Endodermal cell (in vitro differentiated cells): ENCODE data around the gene FBXO22. TPM values are rescaled to one million over a fixed set of nuclear protein-coding genes. Genes with fewer than 3 reads are reported as not detected.
A peak's percentile ranks its signal among the peaks of the same experiment; 100 is the strongest.
"Not testable (repeated sequence)": the region's sequence is repeated elsewhere in the genome, so short reads cannot be mapped to it uniquely, and the experiment has no call there.

Experiments used
- DNase-seq: peaks from one replicate; pipeline ENCODE4 v3.0.0-alpha.2; 2017
- H3K27ac ChIP-seq: 2 replicates; pipeline ENCODE4 v1.5.1; 2013; ENCODE audit warnings: mild to moderate bottlenecking, low read depth, low read length, moderate library complexity
- H3K27me3 ChIP-seq: 2 replicates; pipeline ENCODE4 v1.6.1; 2013; ENCODE audit warnings: mild to moderate bottlenecking, low read length, moderate library complexity; ENCODE audit not compliant: insufficient read depth, control insufficient read depth, poor library complexity, severe bottlenecking
- H3K36me3 ChIP-seq: 2 replicates; pipeline ENCODE4 v1.7.0; 2013; ENCODE audit warnings: mild to moderate bottlenecking, low read length, moderate library complexity; ENCODE audit not compliant: control insufficient read depth, insufficient read depth
- H3K4me1 ChIP-seq: one replicate; pipeline ENCODE4 v1.7.0; 2013; ENCODE audit warnings: low read length; ENCODE audit not compliant: control insufficient read depth, insufficient read depth
- H3K4me3 ChIP-seq: 2 replicates; pipeline ENCODE4 v1.5.1; 2013; ENCODE audit warnings: mild to moderate bottlenecking, low read length, moderate library complexity
- H3K9ac ChIP-seq: 2 replicates; pipeline ENCODE4 v1.6.1; 2013; ENCODE audit warnings: mild to moderate bottlenecking, low read length, moderate library complexity; ENCODE audit not compliant: poor library complexity, severe bottlenecking; ENCODE audit errors: extremely low read depth
- H3K9me3 ChIP-seq: 2 replicates; pipeline ENCODE4 v1.6.1; 2013; ENCODE audit warnings: mild to moderate bottlenecking, low read length, moderate library complexity; ENCODE audit not compliant: control insufficient read depth
- H3K27ac Mint-ChIP-seq: 2 replicates; pipeline ENCODE4 v1.8.0; 2020; ENCODE audit warnings: mixed read lengths
- H3K27me3 Mint-ChIP-seq: 2 replicates; pipeline ENCODE4 v1.8.0; 2021; ENCODE audit warnings: mild to moderate bottlenecking, mixed read lengths; ENCODE audit not compliant: insufficient read depth
- H3K36me3 Mint-ChIP-seq: 2 replicates; pipeline ENCODE4 v1.8.0; 2020; ENCODE audit warnings: low read depth, mixed read lengths
- H3K4me1 Mint-ChIP-seq: 2 replicates; pipeline ENCODE4 v1.8.0; 2020; ENCODE audit warnings: mixed read lengths
- H3K4me3 Mint-ChIP-seq: 2 replicates; pipeline ENCODE4 v1.8.0; 2020; ENCODE audit warnings: mild to moderate bottlenecking, moderate library complexity, mixed read lengths
- H3K9me3 Mint-ChIP-seq: 2 replicates; pipeline ENCODE4 v1.8.0; 2020; ENCODE audit warnings: mild to moderate bottlenecking, mixed read lengths
- CTCF ChIP-seq: fragments of 200-600 bp; sonication (generic); conservative IDR thresholded peaks from 2 replicates; pipeline ENCODE4 v1.5.0; 2021; ENCODE audit warnings: antibody characterized with exemption, mild to moderate bottlenecking
- WGBS, 2 experiments: methylation state at CpG; one replicate each; pipeline versions ENCODE4 v1.1.5 to v1.1.7; 2013; ENCODE audit warnings: missing lambda C conversion rate in 2 of 2, mixed read lengths in 1 of 2; ENCODE audit not compliant: insufficient coverage in 1 of 2, insufficient read length in 1 of 2; 5-methylcytosine and 5-hydroxymethylcytosine counted together
- total RNA-seq, 2 donors: library from RNA; stranded (reverse); fragmentation: NEBNext Ultra II Directional in 1 of 2; extraction: Animal tissue kit (Norgen Biotek cat#: 25700) in 1 of 2; gene quantifications; 2 replicates in 1 of 2; 3 replicates in 1 of 2; pipeline ENCODE4 v1.2.1, GENCODE V29; 2021

Gene FBXO22
- total RNA-seq, 2 donors from 2014 or later, result 47.6 to 48.1 TPM

GRCh38 chr15:75900577-75900976 lies 3.1 kb upstream of the FBXO22 start:
- H3K27me3 ChIP-seq, result no peaks in the 10 kb centered on the region
- H3K9me3 ChIP-seq, result no peaks in the 10 kb centered on the region
- no peaks in the 10 kb centered on the region for H3K9me3 Mint-ChIP-seq
- no peak overlapping the region for H3K4me3 Mint-ChIP-seq
- TF ChIP-seq CTCF, result no peak
- peaks cover 3% of the 10 kb centered on the region for H3K4me1 ChIP-seq
- no peak overlapping the region for H3K27ac ChIP-seq
- H3K36me3 Mint-ChIP-seq, result peaks cover 17% of the 10 kb centered on the region
- H3K4me1 Mint-ChIP-seq, result peaks cover 16% of the 10 kb centered on the region
- H3K36me3 ChIP-seq, result peaks cover 48% of the 10 kb centered on the region
- H3K4me3 ChIP-seq, result no peak overlapping the region
- H3K27me3 Mint-ChIP-seq, result no peaks in the 10 kb centered on the region
- no peak overlapping the region for H3K9ac ChIP-seq
- no peak for DNase-seq
- H3K27ac Mint-ChIP-seq, result peak overlapping the region; percentile 42

GRCh38 chr15:75902129-75902557 lies 1.5 kb upstream of the FBXO22 start:
- H3K36me3 ChIP-seq, result peaks cover 57% of the 10 kb centered on the region
- WGBS, 2 experiments, result 70 to 90% methylated on average over 2 to 8 of the region's 8 CpGs
- peaks cover 22% of the 10 kb centered on the region for H3K36me3 Mint-ChIP-seq
- no peaks in the 10 kb centered on the region for H3K27me3 ChIP-seq
- no peaks in the 10 kb centered on the region for H3K9me3 Mint-ChIP-seq
- no peak overlapping the region for H3K9ac ChIP-seq
- H3K27ac ChIP-seq, result no peak overlapping the region
- peak overlapping the region; percentile 88 for H3K4me3 Mint-ChIP-seq
- H3K4me1 Mint-ChIP-seq, result peaks cover 16% of the 10 kb centered on the region
- DNase-seq, result peak; percentile 79
- no peak overlapping the region for H3K4me3 ChIP-seq
- H3K4me1 ChIP-seq, result peaks cover 7% of the 10 kb centered on the region
- H3K9me3 ChIP-seq, result no peaks in the 10 kb centered on the region
- H3K27ac Mint-ChIP-seq, result peak overlapping the region; percentile 95
- H3K27me3 Mint-ChIP-seq, result no peaks in the 10 kb centered on the region
- peak; percentile 28 for TF ChIP-seq CTCF

- peaks cover 9% of the 10 kb centered on the region for H3K9me3 ChIP-seq
- H3K4me1 ChIP-seq, result peaks cover 7% of the 10 kb centered on the region
- H3K9me3 Mint-ChIP-seq, result peaks cover 3% of the 10 kb centered on the region
- peaks cover 16% of the 10 kb centered on the region for H3K4me1 Mint-ChIP-seq
- no peaks in the 10 kb centered on the region for H3K27me3 ChIP-seq
- peak overlapping the region; percentile 88 for H3K4me3 Mint-ChIP-seq
- TF ChIP-seq CTCF, result no peak
- H3K36me3 ChIP-seq, result peaks cover 65% of the 10 kb centered on the region
- H3K9ac ChIP-seq, result no peak overlapping the region
- WGBS, 2 experiments, result 91 to 95% methylated on average over 4 to 5 of the region's 5 CpGs
- peaks cover 33% of the 10 kb centered on the region for H3K36me3 Mint-ChIP-seq
- no peaks in the 10 kb centered on the region for H3K27me3 Mint-ChIP-seq
- DNase-seq, result no peak
- no peak overlapping the region for H3K27ac Mint-ChIP-seq
- peak overlapping the region; percentile 95 for H3K4me3 ChIP-seq
- no peak overlapping the region for H3K27ac ChIP-seq
These were observed 1.6 kb downstream of the FBXO22 start for GRCh38 chr15:75905231-75905630.

GRCh38 chr15:75910355-75910754 lies 6.7 kb downstream of the FBXO22 start:
- H3K27ac ChIP-seq, H3K4me3 ChIP-seq, H3K27ac Mint-ChIP-seq, H3K9ac ChIP-seq, DNase-seq, H3K4me3 Mint-ChIP-seq, H3K4me1 Mint-ChIP-seq, H3K4me1 ChIP-seq, H3K27me3 Mint-ChIP-seq, H3K27me3 ChIP-seq: not testable (repeated sequence)
- peaks cover 20% of the 10 kb centered on the region for H3K9me3 ChIP-seq
- H3K36me3 Mint-ChIP-seq, result peaks cover 69% of the 10 kb centered on the region
- 95 to 100% methylated on average over 1 to 3 of the region's 3 CpGs for WGBS, 2 experiments
- H3K9me3 Mint-ChIP-seq, result peaks cover 14% of the 10 kb centered on the region
- peaks cover 78% of the 10 kb centered on the region for H3K36me3 ChIP-seq
